ENCODE data around the gene FBXL20.
"Not testable (repeated sequence)": the region's sequence is repeated elsewhere in the genome, so short reads cannot be mapped to it uniquely, and the experiment has no call there.

Gene FBXL20, protein sequence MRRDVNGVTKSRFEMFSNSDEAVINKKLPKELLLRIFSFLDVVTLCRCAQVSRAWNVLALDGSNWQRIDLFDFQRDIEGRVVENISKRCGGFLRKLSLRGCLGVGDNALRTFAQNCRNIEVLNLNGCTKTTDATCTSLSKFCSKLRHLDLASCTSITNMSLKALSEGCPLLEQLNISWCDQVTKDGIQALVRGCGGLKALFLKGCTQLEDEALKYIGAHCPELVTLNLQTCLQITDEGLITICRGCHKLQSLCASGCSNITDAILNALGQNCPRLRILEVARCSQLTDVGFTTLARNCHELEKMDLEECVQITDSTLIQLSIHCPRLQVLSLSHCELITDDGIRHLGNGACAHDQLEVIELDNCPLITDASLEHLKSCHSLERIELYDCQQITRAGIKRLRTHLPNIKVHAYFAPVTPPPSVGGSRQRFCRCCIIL

GRCh38 chr17:39401412-39402243, at the start of gene FBXL20:
FBXL20 (minus strand) TSS chr17:39401626; CDS start chr17:39401402, 224 bp downstream.
- Mint-ChIP-seq H3K4me1 (peaks cover 17% of the 10 kb centered on the region), H3K27ac (peak within 1 kb of the TSS; percentile 93), H3K9me3 (no peaks in the 10 kb centered on the region)

GRCh38 chr17:39450847-39451581, 49.6 kb upstream of the FBXL20 start, which contains the start of gene MED1:
MED1 (minus strand) TSS chr17:39451263; CDS start chr17:39451062, 201 bp downstream.
- peaks cover 20% of the 10 kb centered on the region for H3K36me3 Mint-ChIP-seq
- no peaks in the 10 kb centered on the region for H3K27me3 Mint-ChIP-seq
- H3K27ac Mint-ChIP-seq, result peak within 1 kb of the TSS; percentile 97
- H3K9me3 Mint-ChIP-seq, result no peaks in the 10 kb centered on the region
- H3K4me3 Mint-ChIP-seq, result peak within 1 kb of the TSS; percentile 99
- H3K4me1 Mint-ChIP-seq, result peaks cover 31% of the 10 kb centered on the region
- ATAC-seq, result peak; percentile 99

More at GRCh38 chr17:39401412-39402243, at the start of gene FBXL20:
- ATAC-seq, result peak; percentile 92
- H3K4me3 Mint-ChIP-seq, result peak within 1 kb of the TSS; percentile 97
- peaks cover 1% of the 10 kb centered on the region for H3K36me3 Mint-ChIP-seq
- H3K27me3 Mint-ChIP-seq, result no peaks in the 10 kb centered on the region

GRCh38 chr17:39450051-39450450, 48.6 kb upstream of the FBXL20 start:
- peak overlapping the region; percentile 99 for H3K4me3 Mint-ChIP-seq
- H3K9me3 Mint-ChIP-seq, result no peaks in the 10 kb centered on the region
- H3K36me3 Mint-ChIP-seq, result peaks cover 20% of the 10 kb centered on the region
- H3K27ac Mint-ChIP-seq, result no peak overlapping the region
- ATAC-seq, result no peak
- peaks cover 31% of the 10 kb centered on the region for H3K4me1 Mint-ChIP-seq
- H3K27me3 Mint-ChIP-seq, result no peaks in the 10 kb centered on the region

- no peaks in the 10 kb centered on the region for H3K9me3 Mint-ChIP-seq
- no peak overlapping the region for H3K27ac Mint-ChIP-seq
- ATAC-seq, result no peak
- H3K4me3 Mint-ChIP-seq, result no peak overlapping the region
- H3K27me3 Mint-ChIP-seq, result no peaks in the 10 kb centered on the region
- peaks cover 38% of the 10 kb centered on the region for H3K4me1 Mint-ChIP-seq
- peaks cover 39% of the 10 kb centered on the region for H3K36me3 Mint-ChIP-seq
Observed at GRCh38 chr17:39447561-39447960, 46.1 kb upstream of the FBXL20 start.

DNA sequence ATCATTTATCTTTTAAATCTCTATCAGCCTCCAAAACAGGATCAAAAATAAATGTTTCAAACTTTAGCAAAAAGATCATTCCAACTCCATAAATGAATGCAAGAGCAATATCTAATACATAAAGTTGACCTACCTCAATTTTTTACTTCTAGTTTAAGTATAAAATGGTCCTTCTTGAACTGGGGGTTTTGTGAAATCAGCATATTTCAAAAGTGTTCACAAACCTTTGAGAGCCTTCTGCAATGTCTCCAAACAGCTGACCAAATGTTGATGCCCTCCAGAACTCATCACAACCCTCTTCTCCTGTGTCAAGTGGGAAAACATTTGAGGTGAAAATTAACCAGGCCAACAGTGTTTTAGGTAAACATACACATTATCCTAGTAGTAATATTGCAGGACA, 41.9 kb upstream of the FBXL20 start:
- no peaks in the 10 kb centered on the region for H3K9me3 Mint-ChIP-seq
- H3K36me3 Mint-ChIP-seq, result peaks cover 63% of the 10 kb centered on the region
- H3K27ac Mint-ChIP-seq, result no peak overlapping the region
- ATAC-seq, result no peak
- H3K27me3 Mint-ChIP-seq, result no peaks in the 10 kb centered on the region
- peaks cover 14% of the 10 kb centered on the region for H3K4me1 Mint-ChIP-seq
- no peak overlapping the region for H3K4me3 Mint-ChIP-seq

DNA sequence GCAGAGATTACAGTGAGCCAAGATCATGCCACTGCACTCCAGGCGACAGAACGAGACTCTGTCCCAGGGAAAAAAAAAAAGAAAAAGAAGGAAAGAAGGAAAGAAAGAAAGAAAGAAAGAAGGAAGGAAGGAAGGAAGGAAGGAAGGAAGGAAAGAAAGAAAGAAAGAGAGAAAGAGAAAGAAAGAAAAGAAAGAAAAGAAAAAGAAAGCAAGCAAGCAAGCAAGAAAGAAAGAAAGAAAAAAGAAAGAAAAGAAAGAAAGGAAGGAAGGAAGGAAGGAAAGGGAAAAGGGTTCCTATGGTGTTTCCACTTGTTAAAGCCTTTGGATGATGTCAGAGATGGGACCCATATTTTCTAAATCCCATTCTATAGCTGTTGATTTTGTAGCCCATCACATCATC, 38.4 kb upstream of the FBXL20 start:
- H3K4me1 Mint-ChIP-seq, H3K4me3 Mint-ChIP-seq, H3K9me3 Mint-ChIP-seq, H3K27me3 Mint-ChIP-seq, ATAC-seq, H3K27ac Mint-ChIP-seq: not testable (repeated sequence)
- peaks cover 50% of the 10 kb centered on the region for H3K36me3 Mint-ChIP-seq

GRCh38 chr17:39429600-39429999, 28.2 kb upstream of the FBXL20 start:
- no peaks in the 10 kb centered on the region for H3K27me3 Mint-ChIP-seq
- ATAC-seq, result no peak
- peaks cover 35% of the 10 kb centered on the region for H3K36me3 Mint-ChIP-seq
- H3K27ac Mint-ChIP-seq, result no peak overlapping the region
- H3K9me3 Mint-ChIP-seq, result no peaks in the 10 kb centered on the region
- no peaks in the 10 kb centered on the region for H3K4me1 Mint-ChIP-seq
- no peak overlapping the region for H3K4me3 Mint-ChIP-seq

DNA sequence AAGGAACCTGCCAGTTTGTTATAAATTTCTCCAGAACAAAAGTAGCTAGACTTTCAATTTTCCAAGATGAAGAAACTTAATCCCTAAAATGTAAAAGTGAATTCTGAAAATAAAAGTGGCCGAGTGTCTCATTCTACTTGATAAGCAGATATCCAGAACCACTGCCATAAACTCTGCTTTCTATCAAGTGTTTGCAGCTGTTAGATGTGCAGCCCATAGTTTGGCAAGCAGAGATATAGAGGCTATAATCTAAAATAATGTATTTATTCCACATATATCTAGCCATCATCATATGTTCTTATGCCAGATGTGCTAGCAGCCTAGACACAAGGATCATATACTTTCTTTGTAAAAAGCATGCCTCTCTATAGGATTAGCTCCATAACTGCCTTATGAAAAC, 14.7 kb upstream of the FBXL20 start:
- Mint-ChIP-seq H3K27ac (no peak overlapping the region), H3K9me3 (no peaks in the 10 kb centered on the region), H3K36me3 (peaks cover 32% of the 10 kb centered on the region), H3K4me1 (no peaks in the 10 kb centered on the region), H3K4me3 (no peak overlapping the region), H3K27me3 (no peaks in the 10 kb centered on the region)
- ATAC-seq, result no peak

DNA sequence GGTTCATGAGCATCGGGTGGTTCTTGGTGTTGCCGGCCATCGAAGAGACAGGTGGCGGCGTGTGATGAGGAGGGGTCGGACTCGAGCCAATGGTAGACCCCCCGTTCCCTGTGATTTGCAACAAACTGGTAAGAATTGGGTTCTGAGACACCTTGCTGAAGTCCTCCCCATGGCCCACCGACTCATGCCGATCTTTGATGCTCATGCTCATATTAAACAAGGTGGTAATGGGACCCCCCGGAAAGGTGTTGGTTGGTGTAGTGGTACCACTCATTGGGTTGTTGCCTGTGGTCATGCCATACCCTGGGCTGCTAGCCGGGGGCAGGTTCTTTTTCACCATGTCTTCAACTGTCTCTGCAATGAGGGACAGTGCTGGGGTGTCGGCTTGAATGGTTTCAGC, 8.9 kb upstream of the FBXL20 start:
- H3K4me3 Mint-ChIP-seq, result no peak overlapping the region
- H3K27ac Mint-ChIP-seq, result no peak overlapping the region
- H3K9me3 Mint-ChIP-seq, result no peaks in the 10 kb centered on the region
- H3K36me3 Mint-ChIP-seq, result peaks cover 57% of the 10 kb centered on the region
- ATAC-seq, result no peak
- H3K27me3 Mint-ChIP-seq, result no peaks in the 10 kb centered on the region
- H3K4me1 Mint-ChIP-seq, result no peaks in the 10 kb centered on the region

GRCh38 chr17:39408360-39408759, 6.9 kb upstream of the FBXL20 start:
- H3K9me3 Mint-ChIP-seq, result no peaks in the 10 kb centered on the region
- H3K36me3 Mint-ChIP-seq, result peaks cover 50% of the 10 kb centered on the region
- H3K27me3 Mint-ChIP-seq, result no peaks in the 10 kb centered on the region
- no peaks in the 10 kb centered on the region for H3K4me1 Mint-ChIP-seq
- H3K4me3 Mint-ChIP-seq, result no peak overlapping the region
- no peak overlapping the region for H3K27ac Mint-ChIP-seq
- no peak for ATAC-seq

DNA sequence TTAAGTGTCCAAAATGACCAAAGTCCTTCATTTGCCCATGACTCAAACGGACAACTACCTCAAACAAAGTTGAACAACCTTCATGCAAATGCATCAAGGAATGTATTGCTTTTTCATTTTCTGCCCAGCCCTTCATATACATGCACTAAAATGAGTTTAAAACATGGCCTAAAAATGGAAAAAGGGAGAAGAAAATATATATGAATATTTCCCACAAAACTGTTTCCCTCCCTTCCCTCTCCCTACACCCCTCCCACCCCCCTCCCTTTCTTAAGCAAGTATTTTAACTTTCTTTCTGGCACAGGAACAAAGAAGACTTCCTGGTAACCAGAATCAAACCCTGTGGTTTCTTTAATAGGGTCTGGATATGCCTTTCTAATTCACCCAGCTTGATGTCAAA, 5.5 kb upstream of the FBXL20 start:
- no peak overlapping the region for H3K4me3 Mint-ChIP-seq
- peaks cover 4% of the 10 kb centered on the region for H3K4me1 Mint-ChIP-seq

DNA sequence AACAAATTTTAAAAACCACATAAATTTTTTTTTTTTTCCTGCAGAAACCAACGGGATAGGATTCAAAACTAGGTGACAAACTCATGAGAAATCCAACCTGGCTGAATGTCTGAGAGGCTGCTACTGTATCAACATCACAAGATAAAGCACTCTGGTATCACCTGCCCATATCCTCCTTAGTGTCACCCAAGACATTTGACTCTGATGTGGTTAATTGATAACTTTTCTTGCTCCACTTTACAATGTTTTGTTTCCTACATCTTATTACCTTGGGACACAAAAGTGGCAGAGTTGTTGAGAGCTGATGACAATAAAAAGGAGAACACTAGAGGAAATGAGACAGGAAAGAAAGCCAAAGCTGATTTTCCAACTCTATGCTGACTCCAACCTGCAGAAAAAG, 4.0 kb upstream of the FBXL20 start:
- Mint-ChIP-seq H3K27me3 (no peaks in the 10 kb centered on the region), H3K36me3 (peaks cover 38% of the 10 kb centered on the region), H3K27ac (no peak overlapping the region), H3K9me3 (no peaks in the 10 kb centered on the region), H3K4me3 (no peak overlapping the region), H3K4me1 (peaks cover 9% of the 10 kb centered on the region)
- ATAC-seq, result no peak

More for the DNA sequence above, 5.5 kb upstream of the FBXL20 start:
- H3K27ac Mint-ChIP-seq, result no peak overlapping the region
- H3K27me3 Mint-ChIP-seq, result no peaks in the 10 kb centered on the region
- H3K9me3 Mint-ChIP-seq, result no peaks in the 10 kb centered on the region
- peaks cover 50% of the 10 kb centered on the region for H3K36me3 Mint-ChIP-seq
- no peak for ATAC-seq

DNA sequence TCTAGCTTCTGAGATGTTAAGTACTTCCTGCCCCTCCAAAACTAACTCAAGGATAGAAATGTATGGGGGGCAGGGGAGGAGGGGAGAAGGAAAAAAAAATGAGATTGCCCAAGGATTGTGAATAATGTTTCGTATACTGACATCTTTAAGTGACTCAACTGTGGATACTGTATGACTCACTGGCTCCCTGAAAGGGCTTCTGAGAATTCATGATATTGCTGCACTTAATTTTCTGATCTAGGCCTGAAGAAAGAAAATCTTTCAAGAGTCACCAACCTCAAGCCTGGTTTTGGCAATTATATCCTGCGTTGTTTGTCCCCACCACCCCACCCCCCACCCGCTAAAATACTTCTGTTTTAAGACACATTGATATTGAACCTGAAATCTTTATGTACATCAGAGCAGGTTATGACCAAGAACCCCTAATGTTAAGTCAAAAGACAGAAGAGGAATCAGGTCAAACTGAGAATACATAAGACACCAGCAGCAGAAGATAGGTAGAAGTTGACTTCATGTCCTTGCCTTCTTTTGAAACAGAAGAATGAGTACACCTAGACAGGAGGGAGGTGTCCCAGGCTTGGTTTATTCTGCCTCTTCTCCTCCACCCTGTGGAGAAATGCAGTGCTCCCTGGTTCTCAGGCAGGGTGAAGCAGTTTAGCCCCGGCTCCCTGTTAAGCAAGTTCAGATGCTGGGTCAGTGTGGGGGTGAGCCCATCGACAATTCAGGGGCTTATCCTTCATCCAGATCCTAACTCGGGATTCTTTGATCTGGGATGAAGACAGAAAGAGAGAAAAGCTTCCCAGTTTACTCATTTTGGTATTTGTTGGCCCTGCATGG, 3.3 kb upstream of the FBXL20 start:
- no peaks in the 10 kb centered on the region for H3K9me3 Mint-ChIP-seq
- no peak overlapping the region for H3K4me3 Mint-ChIP-seq
- peaks cover 31% of the 10 kb centered on the region for H3K36me3 Mint-ChIP-seq
- H3K27ac Mint-ChIP-seq, result no peak overlapping the region
- no peaks in the 10 kb centered on the region for H3K27me3 Mint-ChIP-seq
- H3K4me1 Mint-ChIP-seq, result peaks cover 16% of the 10 kb centered on the region
- ATAC-seq, result no peak

DNA sequence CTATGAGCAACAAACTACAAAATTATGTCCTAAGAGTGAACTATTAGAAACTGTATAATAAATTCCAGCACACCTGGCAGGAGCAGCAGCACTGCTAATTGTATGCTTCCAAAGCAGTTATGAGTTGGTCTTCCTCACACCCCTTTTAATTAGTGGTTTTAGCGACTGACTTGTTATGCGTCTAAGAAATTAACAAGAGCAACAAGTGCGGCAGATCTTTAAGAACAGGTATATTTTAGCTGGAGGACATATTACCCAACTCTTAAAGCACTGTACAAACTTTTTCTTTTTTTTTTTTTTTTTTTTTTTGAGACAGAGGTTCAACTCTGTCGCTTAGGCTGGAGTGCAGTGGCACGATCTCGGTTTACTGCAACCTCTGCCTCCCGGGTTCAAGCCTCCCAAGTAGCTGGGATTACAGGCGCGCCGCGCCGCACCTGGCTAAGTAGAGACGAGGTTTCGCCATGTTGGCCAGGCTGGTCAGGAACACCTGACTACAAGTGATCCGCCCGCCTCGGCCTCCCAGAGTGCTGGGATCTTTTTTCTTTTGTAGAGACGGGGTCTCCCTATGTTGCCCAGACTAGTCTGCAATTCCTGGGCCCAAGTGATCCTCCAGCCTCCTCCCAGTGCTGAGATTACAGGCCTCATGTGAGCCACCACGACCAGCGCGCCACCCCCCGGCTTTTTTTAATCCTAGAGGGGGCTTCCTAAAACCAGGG, 1.6 kb upstream of the FBXL20 start:
- no peak for ATAC-seq
- peaks cover 14% of the 10 kb centered on the region for H3K36me3 Mint-ChIP-seq
- peaks cover 17% of the 10 kb centered on the region for H3K4me1 Mint-ChIP-seq
- H3K9me3 Mint-ChIP-seq, result no peaks in the 10 kb centered on the region
- no peak overlapping the region for H3K27ac Mint-ChIP-seq
- H3K27me3 Mint-ChIP-seq, result no peaks in the 10 kb centered on the region
- no peak overlapping the region for H3K4me3 Mint-ChIP-seq

Measured in stimulated activated memory B cell treated with anti-CD40 and anti-IgM and Interleukin-4, amounts not matched to agents 10 μg/mL and 1 μg/mL and 100 μg/mL, for 72 hours (primary cell).